ENCODE results near the gene LILRB1.
"Not testable (repeated sequence)": the region's sequence is repeated elsewhere in the genome, so short reads cannot be mapped to it uniquely, and the experiment has no call there.

The LILRB1 gene

GRCh38 chr19:54624934-54625730 is 5.2 kb upstream of the LILRB1 start:
- not testable (repeated sequence) for DNase-seq (ENCODE audit: low spot score)

- no peak for DNase-seq (ENCODE audit: low spot score)
Measured at GRCh38 chr19:54626757-54627156, 3.5 kb upstream of the LILRB1 start.

GRCh38 chr19:54627912-54628311 is 2.4 kb upstream of the LILRB1 start:
- DNase-seq (ENCODE audit: low spot score) = not testable (repeated sequence)

GRCh38 chr19:54630782-54631181 is 498 bp downstream of the LILRB1 start:
- DNase-seq (ENCODE audit: low spot score) = no peak

GRCh38 chr19:54631489-54632337 is 1.4 kb downstream of the LILRB1 start:
- not testable (repeated sequence) for DNase-seq (ENCODE audit: low spot score)

GRCh38 chr19:54632517-54632916 is 2.2 kb downstream of the LILRB1 start:
- DNase-seq (ENCODE audit: low spot score) = not testable (repeated sequence)

- DNase-seq (ENCODE audit: low spot score) = no peak
Measured at GRCh38 chr19:54633401-54633800, 3.1 kb downstream of the LILRB1 start.

- not testable (repeated sequence) for DNase-seq (ENCODE audit: low spot score)
Measured at GRCh38 chr19:54636081-54636480, 5.8 kb downstream of the LILRB1 start.

GRCh38 chr19:54638683-54639082 is 8.4 kb downstream of the LILRB1 start:
- DNase-seq (ENCODE audit: low spot score) = no peak

GRCh38 chr19:54642953-54643352 is 12.7 kb downstream of the LILRB1 start:
- not testable (repeated sequence) for DNase-seq (ENCODE audit: low spot score)

GRCh38 chr19:54643583-54643982 is 13.3 kb downstream of the LILRB1 start:
- not testable (repeated sequence) for DNase-seq (ENCODE audit: low spot score)

- DNase-seq (ENCODE audit: low spot score) = no peak
Measured at GRCh38 chr19:54644056-54644455, 13.8 kb downstream of the LILRB1 start.

- no peak for DNase-seq (ENCODE audit: low spot score)
Measured at GRCh38 chr19:54646331-54646841, 16.1 kb downstream of the LILRB1 start.

GRCh38 chr19:54648129-54648528 is 17.8 kb downstream of the LILRB1 start:
- DNase-seq (ENCODE audit: low spot score) = no peak

GRCh38 chr19:54650108-54650655 is 19.9 kb downstream of the LILRB1 start:
- no peak for DNase-seq (ENCODE audit: low spot score)

- DNase-seq (ENCODE audit: low spot score) = peak; percentile 17
Measured at GRCh38 chr19:54653181-54653809, 23.0 kb downstream of the LILRB1 start.

GRCh38 chr19:54654447-54655321 is 24.4 kb downstream of the LILRB1 start:
- no peak for DNase-seq (ENCODE audit: low spot score)

GRCh38 chr19:54659300-54659699 is 29.0 kb downstream of the LILRB1 start:
- no peak for DNase-seq (ENCODE audit: low spot score)

GRCh38 chr19:54660306-54660705 is 30.0 kb downstream of the LILRB1 start:
- no peak for DNase-seq (ENCODE audit: low spot score)

GRCh38 chr19:54660964-54661363 is 30.7 kb downstream of the LILRB1 start:
- DNase-seq (ENCODE audit: low spot score) = no peak

Measured in AG08396 (cell line).